Measurements from ENCODE around the gene MEF2A.

Gene MEF2A

DNA sequence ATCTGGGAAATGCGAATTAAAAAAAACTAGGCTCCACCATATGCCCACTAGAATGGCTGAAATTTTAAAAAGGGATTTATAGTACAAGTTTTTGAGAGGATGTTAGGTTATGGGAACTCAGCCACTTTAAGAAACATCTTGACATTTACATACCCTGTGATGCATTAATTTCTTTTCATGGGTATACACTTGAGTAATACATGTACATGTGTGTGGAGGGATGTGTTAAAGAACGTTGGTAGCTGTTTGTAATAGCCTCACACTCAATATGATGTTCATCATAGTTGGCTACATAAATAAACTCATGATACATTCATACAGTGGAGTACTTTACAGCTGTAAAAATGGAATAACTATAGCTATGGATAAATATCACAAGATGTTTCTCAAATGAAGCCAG is 40.9 kb downstream of the MEF2A start:
- H3K36me3 Mint-ChIP-seq: peaks cover 14% of the 10 kb centered on the region
- H3K4me3 Mint-ChIP-seq: no peak overlapping the region
- no peaks in the 10 kb centered on the region for H3K9me3 Mint-ChIP-seq (ENCODE audit: low read depth)
- H3K27me3 Mint-ChIP-seq: no peaks in the 10 kb centered on the region
- H3K27ac Mint-ChIP-seq: peak overlapping the region; percentile 16
- peaks cover 59% of the 10 kb centered on the region for H3K4me1 Mint-ChIP-seq (ENCODE audit: low read depth)

DNA sequence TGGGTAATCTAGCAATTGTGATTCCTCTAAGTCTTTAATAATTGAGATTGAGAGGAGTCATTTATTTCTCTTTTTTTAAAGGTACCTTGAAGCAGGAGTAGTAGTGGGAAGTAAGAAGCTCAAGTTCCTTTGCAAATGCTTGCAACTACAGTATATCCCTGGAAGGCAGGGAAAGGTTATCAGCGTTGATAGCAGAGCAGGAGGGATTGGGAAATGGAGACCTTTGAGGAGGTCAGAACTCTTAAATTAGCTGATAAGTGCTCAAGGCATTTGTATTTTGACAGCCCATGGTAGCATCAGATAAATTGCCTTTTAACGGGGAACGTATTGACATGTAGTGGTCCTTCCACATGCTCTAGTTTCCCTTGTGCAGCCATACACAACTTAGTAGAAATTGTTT is 47.7 kb downstream of the MEF2A start:
- Mint-ChIP-seq H3K4me3 (no peak overlapping the region), H3K27me3 (no peaks in the 10 kb centered on the region), H3K4me1 (ENCODE audit: low read depth) (peaks cover 57% of the 10 kb centered on the region), H3K27ac (no peak overlapping the region), H3K9me3 (ENCODE audit: low read depth) (no peaks in the 10 kb centered on the region), H3K36me3 (no peaks in the 10 kb centered on the region)

DNA sequence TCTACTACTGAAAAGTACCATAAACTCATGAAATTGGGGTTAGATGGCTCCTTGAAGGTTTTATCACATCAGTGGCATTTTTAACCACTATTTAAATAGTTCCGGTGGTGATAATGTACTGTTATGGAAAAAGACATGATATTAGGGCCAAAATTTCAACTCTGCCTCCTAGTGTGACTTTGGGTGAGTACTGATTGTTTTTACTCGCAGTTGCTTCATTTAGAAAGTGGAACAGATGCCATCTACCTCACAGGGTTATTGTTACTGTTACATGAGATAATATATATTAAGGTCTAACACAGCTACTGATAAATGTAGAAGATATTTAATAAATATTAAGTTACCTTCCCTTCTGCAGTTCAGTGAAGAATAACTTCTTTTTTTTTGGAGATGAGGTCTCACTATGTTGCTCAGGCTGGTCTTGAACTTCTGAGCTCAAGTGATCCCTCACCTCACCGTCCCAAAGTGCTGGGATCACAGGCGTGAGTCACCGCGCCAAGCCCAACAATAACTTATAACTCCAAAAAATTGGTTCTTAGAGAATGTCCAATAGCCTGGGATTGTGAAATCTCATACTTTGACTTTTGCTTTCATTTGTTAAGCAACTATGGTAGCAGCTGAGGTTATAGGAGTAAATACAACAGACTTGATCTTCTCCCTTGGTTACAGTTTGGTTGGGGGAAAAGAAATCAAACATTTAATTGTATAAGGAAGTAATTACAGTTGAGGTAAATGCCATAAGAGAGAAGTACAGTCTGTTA is 48.3 kb downstream of the MEF2A start:
- Mint-ChIP-seq H3K4me1 (ENCODE audit: low read depth) (peaks cover 58% of the 10 kb centered on the region), H3K4me3 (peak overlapping the region; percentile 17)

DNA sequence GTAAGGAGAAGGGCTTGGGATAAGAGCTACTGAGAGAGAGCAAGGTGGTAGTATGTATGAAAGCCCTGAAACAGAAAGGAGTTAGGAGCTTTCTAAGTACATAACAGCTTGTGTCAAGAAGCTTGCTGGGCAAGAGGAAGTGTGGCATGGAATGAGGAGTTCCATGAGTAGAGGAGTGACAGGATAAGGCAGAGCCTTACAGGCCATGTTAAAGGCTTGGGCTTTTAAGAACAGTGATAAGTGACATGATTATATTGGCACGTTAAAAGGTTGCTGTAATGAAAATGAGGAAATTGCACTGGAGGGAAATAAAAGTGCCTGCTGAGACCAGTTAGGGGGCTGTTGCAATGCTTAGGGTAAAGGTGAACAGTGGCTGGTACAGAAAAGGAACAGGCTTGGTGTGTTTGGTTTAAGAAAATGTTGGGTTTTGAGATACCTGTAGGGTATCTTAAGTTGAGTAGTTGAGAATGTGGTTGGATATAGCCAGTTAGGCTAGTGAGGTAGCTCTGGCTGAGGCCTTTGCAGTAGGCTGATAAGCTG is 49.0 kb downstream of the MEF2A start:
- Mint-ChIP-seq H3K36me3 (no peaks in the 10 kb centered on the region), H3K9me3 (ENCODE audit: low read depth) (no peaks in the 10 kb centered on the region), H3K27ac (peak overlapping the region; percentile 52), H3K4me3 (peak overlapping the region; percentile 17), H3K4me1 (ENCODE audit: low read depth) (peaks cover 63% of the 10 kb centered on the region), H3K27me3 (no peaks in the 10 kb centered on the region)

More for the DNA sequence above, 48.3 kb downstream of the MEF2A start:
- peak overlapping the region; percentile 52 for H3K27ac Mint-ChIP-seq
- no peaks in the 10 kb centered on the region for H3K9me3 Mint-ChIP-seq (ENCODE audit: low read depth)
- H3K36me3 Mint-ChIP-seq: no peaks in the 10 kb centered on the region
- H3K27me3 Mint-ChIP-seq: no peaks in the 10 kb centered on the region

DNA sequence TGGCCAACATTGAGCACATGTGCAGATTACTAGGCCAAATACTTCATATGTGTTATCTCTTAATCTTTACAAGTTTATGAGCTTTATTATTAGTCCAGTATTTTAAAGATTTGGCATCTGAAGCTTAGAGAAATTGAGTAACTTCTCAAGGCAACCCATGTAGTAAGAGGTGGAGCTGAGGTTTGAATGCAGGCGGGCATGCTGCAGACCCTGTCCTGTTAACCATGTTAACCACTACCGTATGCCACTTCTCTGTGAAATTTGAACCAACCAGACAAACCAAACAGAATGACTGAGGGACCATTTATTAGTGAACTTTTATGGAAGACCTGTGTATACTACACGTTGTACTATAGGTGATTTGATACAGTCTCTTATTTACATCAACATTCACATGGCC is 49.7 kb downstream of the MEF2A start:
- Mint-ChIP-seq H3K4me1 (ENCODE audit: low read depth) (peaks cover 66% of the 10 kb centered on the region), H3K36me3 (no peaks in the 10 kb centered on the region), H3K27ac (no peak overlapping the region), H3K27me3 (no peaks in the 10 kb centered on the region), H3K9me3 (ENCODE audit: low read depth) (no peaks in the 10 kb centered on the region), H3K4me3 (no peak overlapping the region)

DNA sequence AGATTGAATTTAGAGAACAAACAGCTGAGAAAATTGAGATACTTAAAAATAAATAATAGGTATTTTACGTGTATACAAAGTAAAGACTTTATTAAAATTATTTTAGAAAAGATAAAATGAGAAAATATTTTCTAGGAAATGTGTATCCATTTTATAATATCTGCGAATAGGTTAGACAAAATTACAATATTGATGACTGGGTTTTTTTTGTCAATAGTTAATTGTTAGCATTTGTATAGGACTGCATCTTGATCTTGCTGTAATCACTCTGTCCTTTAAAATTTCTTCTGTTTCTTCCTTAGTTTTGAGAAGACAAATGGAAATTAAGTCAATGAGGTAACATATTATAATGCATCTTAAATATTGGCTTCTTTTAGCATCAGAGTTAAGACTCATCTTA is 50.3 kb downstream of the MEF2A start:
- peaks cover 69% of the 10 kb centered on the region for H3K4me1 Mint-ChIP-seq (ENCODE audit: low read depth)

DNA sequence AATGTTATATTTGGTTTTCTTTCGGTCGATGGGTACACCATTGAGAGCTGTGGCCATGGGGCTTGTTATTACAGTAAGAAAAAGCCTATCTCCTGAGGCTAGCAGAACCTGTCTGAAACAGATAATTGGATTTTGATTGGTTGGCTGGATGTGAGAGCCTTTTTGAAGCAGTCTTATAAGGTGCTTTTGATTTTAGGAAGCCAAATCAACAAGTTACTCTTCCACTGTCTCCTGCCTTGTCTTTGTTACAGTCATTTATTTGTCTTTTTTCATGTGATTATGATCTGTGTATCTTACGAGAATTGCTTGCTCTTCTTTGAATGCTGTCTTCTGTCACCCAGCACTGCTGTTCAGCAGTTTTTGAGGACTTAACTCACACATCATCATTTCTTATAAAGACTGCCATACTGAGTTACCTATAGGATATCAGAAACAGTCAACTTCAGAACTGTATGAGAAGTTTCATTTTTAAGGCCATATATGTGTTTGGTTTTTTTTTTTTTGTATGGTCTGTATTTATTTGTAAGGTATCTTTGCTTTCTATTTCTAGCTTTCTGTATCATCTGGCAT is 51.1 kb downstream of the MEF2A start:
- Mint-ChIP-seq H3K4me1 (ENCODE audit: low read depth) (peaks cover 71% of the 10 kb centered on the region), H3K4me3 (peak overlapping the region; percentile 22), H3K36me3 (no peaks in the 10 kb centered on the region), H3K9me3 (ENCODE audit: low read depth) (no peaks in the 10 kb centered on the region), H3K27me3 (no peaks in the 10 kb centered on the region), H3K27ac (peak overlapping the region; percentile 25)

More for the DNA sequence above, 50.3 kb downstream of the MEF2A start:
- Mint-ChIP-seq H3K27me3 (no peaks in the 10 kb centered on the region), H3K4me3 (no peak overlapping the region), H3K9me3 (ENCODE audit: low read depth) (no peaks in the 10 kb centered on the region), H3K27ac (no peak overlapping the region), H3K36me3 (no peaks in the 10 kb centered on the region)

DNA sequence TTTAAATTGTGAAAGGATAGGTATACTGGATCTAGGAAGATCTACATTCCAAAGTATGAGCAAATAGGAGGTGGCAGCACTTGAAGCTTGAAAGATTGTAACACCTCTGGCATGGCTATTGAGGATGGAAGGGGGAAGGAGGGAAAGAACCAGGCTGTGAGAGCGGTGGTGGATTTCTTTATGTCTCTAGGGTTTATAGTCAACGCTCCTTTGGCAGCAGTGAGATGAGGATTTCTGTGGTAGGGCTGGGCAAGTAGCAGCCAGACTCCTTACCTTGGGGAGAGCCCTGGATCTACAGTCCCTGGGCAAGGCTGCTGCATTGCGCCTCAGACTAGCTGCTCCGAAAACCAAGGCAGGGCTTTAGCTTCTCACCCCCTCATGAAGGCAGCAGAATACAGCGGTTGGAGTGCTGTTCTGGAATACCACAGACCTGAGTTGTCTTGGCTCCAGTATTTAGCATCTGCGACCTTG is 53.2 kb downstream of the MEF2A start:
- H3K4me3 Mint-ChIP-seq: no peak overlapping the region
- H3K27ac Mint-ChIP-seq: peak overlapping the region; percentile 13

DNA sequence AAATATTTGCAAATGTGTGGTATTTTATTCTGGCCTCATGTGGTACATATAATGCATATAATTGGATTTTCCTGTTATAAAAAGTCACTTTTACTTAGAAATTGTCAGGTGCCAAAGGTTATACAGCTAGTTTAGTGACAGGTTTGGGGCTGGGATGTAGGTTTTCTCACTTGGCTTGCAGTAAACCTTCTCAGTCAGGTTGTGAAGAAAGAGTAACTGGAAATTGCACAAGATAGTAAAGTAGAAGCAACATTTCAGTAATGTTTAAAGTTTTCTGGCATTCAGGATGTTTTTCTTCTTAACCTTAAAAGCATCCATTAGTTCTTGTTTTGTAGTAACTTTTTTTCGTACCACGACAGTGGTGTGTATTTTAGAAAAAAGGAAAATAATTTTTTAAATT is 53.9 kb downstream of the MEF2A start:
- Mint-ChIP-seq H3K4me3 (no peak overlapping the region), H3K36me3 (peaks cover 9% of the 10 kb centered on the region), H3K27me3 (no peaks in the 10 kb centered on the region), H3K9me3 (ENCODE audit: low read depth) (peaks cover 4% of the 10 kb centered on the region), H3K27ac (peak overlapping the region; percentile 17), H3K4me1 (ENCODE audit: low read depth) (peaks cover 57% of the 10 kb centered on the region)

More for the DNA sequence above, 53.2 kb downstream of the MEF2A start:
- Mint-ChIP-seq H3K9me3 (ENCODE audit: low read depth) (peaks cover 3% of the 10 kb centered on the region), H3K27me3 (no peaks in the 10 kb centered on the region), H3K4me1 (ENCODE audit: low read depth) (peaks cover 60% of the 10 kb centered on the region), H3K36me3 (peaks cover 5% of the 10 kb centered on the region)

DNA sequence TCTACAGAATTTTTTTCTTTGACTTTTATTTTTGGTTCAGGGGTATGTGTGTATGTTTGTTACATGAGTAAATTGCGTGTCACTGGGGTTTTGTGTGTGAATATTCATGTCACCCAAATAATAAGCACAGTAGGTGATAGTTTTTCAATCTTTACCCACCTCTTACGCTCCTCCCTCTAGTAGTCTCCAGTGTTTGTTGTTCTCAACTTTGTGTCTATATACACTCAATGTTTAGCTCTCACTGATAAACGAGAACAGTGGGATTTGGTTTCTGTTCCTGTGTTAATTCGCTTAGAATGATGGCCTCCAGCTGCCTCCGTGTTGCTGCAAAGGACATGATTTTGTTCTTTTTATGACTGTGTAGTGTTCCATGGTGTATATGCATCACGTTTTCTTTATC is 54.4 kb downstream of the MEF2A start:
- Mint-ChIP-seq H3K27me3 (no peaks in the 10 kb centered on the region), H3K27ac (no peak overlapping the region), H3K4me3 (no peak overlapping the region), H3K9me3 (ENCODE audit: low read depth) (peaks cover 9% of the 10 kb centered on the region), H3K36me3 (peaks cover 14% of the 10 kb centered on the region), H3K4me1 (ENCODE audit: low read depth) (peaks cover 57% of the 10 kb centered on the region)

DNA sequence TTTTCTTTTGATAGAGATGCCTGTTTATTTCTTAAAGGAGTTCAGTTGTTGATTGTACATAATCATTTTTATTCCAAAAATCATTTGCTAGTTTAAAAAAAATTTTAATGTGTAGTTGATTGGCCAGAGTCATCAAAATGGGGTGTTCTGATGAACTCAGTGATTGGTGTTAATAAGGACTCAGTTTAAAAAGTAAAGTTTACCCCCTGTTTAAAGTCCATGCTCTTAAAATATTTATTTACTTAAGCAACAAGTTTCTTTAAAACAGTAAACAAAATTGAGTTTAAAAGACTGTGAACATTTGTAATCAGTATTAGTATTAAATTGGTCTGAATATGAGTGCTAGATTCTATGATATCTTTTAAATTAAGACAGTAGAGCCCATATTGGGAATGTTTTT is 56.0 kb downstream of the MEF2A start:
- peaks cover 9% of the 10 kb centered on the region for H3K9me3 Mint-ChIP-seq (ENCODE audit: low read depth)
- H3K27me3 Mint-ChIP-seq: no peaks in the 10 kb centered on the region
- H3K36me3 Mint-ChIP-seq: peaks cover 23% of the 10 kb centered on the region
- H3K27ac Mint-ChIP-seq: no peak overlapping the region
- no peak overlapping the region for H3K4me3 Mint-ChIP-seq
- peaks cover 60% of the 10 kb centered on the region for H3K4me1 Mint-ChIP-seq (ENCODE audit: low read depth)

DNA sequence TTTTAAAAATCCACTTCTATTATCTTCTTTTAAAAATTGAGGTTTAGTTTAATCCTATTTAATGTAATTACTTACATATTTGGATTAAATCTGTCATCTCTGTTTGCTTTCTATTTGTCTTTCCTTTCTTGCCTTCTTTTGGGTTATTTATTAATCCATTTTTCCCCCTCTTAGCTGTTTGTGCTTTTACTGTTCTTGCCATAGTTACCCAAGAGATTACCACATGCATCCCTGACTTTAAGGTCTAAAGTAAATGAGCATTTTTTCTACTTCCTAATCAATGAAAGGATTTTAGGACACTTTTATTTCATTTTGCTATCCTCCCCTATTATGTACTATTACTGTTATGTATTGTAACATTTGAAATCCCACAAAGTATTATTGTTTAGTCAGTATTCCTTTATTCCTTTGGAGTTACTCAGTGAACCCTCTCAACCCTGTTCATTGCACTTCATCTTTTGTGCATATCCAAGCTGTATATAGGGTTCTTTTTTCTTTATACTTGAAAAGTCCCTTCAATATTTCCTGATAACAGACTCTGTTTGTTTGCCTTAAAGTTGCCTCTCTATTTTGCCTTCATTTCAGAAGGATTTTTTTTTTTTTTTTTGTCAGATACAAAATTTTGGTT is 62.7 kb downstream of the MEF2A start:
- H3K4me3 Mint-ChIP-seq: no peak overlapping the region
- peaks cover 6% of the 10 kb centered on the region for H3K9me3 Mint-ChIP-seq (ENCODE audit: low read depth)
- H3K27ac Mint-ChIP-seq: no peak overlapping the region
- H3K4me1 Mint-ChIP-seq (ENCODE audit: low read depth): peaks cover 61% of the 10 kb centered on the region
- peaks cover 38% of the 10 kb centered on the region for H3K36me3 Mint-ChIP-seq
- no peaks in the 10 kb centered on the region for H3K27me3 Mint-ChIP-seq

DNA sequence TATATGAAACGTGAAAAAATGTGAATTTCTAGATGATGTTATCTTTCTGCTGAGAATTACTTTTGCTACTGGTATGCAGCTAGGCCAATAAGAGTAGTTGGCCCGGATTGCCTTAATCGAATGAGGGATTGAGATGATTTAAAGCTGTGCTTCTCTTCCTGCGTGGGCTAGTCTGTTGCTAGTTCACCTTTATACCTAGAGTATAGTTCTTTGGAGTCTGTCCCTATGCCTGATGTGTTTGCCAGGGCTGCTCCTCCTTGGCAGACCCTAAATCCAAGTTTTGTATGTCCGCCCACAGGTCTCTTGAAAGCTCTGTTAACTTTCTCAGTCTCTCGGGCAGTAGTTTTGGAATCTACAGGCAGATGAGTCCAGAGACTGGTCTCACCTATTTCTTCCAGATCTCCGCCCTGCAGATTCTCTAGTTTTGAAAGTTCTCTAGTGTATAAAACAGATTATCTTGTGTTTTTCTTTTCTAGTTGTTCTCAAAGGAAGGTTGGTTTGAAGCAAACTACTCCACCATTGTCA is 64.9 kb downstream of the MEF2A start:
- H3K4me3 Mint-ChIP-seq: no peak overlapping the region
- no peak overlapping the region for H3K27ac Mint-ChIP-seq
- H3K4me1 Mint-ChIP-seq (ENCODE audit: low read depth): peaks cover 51% of the 10 kb centered on the region
- H3K27me3 Mint-ChIP-seq: no peaks in the 10 kb centered on the region
- peaks cover 1% of the 10 kb centered on the region for H3K9me3 Mint-ChIP-seq (ENCODE audit: low read depth)
- H3K36me3 Mint-ChIP-seq: peaks cover 45% of the 10 kb centered on the region

DNA sequence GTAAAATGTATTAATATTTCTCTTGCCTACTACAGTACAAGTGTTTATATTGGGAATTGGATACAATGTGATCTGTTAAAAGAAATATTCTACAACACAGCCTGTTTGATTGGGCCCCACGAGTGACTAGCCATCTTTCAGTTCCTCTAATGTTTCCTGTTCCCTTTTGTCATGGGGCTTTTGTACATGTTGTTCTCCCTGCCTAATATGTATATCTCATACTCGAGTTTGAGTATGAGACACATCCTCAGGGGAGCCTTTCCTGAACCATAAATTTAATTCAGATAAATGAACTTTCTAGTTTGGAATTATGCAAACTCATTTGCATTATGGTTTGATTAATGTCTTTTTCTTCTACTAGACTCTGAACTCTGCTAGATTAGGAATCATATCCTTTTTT is 65.5 kb downstream of the MEF2A start:
- H3K4me3 Mint-ChIP-seq: no peak overlapping the region
- H3K36me3 Mint-ChIP-seq: peaks cover 48% of the 10 kb centered on the region
- H3K4me1 Mint-ChIP-seq (ENCODE audit: low read depth): peaks cover 45% of the 10 kb centered on the region
- H3K27me3 Mint-ChIP-seq: no peaks in the 10 kb centered on the region
- no peak overlapping the region for H3K27ac Mint-ChIP-seq
- peaks cover 5% of the 10 kb centered on the region for H3K9me3 Mint-ChIP-seq (ENCODE audit: low read depth)

DNA sequence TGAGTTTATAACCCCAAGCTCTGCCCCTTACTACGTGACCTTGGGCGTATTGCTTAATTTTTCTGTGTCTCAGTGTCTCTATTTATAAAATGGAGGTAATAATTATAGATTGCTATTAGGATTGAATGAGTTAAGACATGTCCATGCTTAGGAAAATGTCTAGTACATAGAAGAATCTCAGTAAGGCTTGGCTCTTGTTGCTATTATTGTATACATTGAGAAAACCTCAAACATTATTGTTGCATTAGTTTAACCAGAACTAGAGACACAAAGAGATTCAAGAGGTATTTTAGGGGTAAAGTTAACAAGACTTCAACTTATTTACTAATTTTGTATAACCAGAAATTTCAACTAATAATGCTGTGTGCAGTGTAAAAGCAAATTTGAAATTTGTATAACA is 66.7 kb downstream of the MEF2A start:
- Mint-ChIP-seq H3K4me1 (ENCODE audit: low read depth) (peaks cover 37% of the 10 kb centered on the region), H3K36me3 (peaks cover 44% of the 10 kb centered on the region), H3K27me3 (no peaks in the 10 kb centered on the region), H3K9me3 (ENCODE audit: low read depth) (peaks cover 5% of the 10 kb centered on the region), H3K4me3 (no peak overlapping the region), H3K27ac (no peak overlapping the region)

All from activated naive CD8-positive, alpha-beta T cell (primary cell).